NCI-H345 (cell line): Measurements from ENCODE around the gene TCAF1.

Experiments
- DNase-seq: peaks from one replicate; lab custom pipeline; 2025; lab: John Stamatoyannopoulos, UW

The TCAF1 gene

GRCh38 chr7:143901668-143902331 lies at the start of gene TCAF1:
TSS of gene TCAF1 (minus strand) at chr7:143902176. CDS start at chr7:143876608, 25,568 bp downstream.
- peak; percentile 96 for DNase-seq

- no peak for DNase-seq
These were observed 46.8 kb upstream of the TCAF1 start for GRCh38 chr7:143948733-143949132.

DNA sequence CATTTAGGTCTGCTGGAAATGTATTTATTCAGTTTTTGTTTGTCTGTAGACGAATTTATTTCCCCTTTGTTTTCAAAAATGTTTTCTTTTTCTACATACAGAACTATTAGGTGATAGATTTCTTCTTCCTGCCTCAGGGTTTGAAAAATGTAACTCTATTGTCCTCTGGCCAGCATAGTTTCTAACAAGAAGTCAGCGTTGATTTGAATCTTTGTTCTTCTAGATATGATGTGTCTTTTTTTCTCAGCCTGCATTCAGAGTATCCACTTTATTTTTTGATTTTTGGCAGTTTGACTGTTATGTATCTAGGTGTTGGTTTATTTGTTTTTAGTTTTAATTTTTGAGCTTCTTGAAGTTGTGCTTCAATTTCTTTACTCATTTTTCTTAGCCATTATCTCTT lies 45.1 kb upstream of the TCAF1 start:
- DNase-seq = no peak

GRCh38 chr7:143945423-143945822 lies 43.4 kb upstream of the TCAF1 start:
- no peak for DNase-seq

GRCh38 chr7:143938379-143939243 lies 36.6 kb upstream of the TCAF1 start:
- DNase-seq = no peak

DNA sequence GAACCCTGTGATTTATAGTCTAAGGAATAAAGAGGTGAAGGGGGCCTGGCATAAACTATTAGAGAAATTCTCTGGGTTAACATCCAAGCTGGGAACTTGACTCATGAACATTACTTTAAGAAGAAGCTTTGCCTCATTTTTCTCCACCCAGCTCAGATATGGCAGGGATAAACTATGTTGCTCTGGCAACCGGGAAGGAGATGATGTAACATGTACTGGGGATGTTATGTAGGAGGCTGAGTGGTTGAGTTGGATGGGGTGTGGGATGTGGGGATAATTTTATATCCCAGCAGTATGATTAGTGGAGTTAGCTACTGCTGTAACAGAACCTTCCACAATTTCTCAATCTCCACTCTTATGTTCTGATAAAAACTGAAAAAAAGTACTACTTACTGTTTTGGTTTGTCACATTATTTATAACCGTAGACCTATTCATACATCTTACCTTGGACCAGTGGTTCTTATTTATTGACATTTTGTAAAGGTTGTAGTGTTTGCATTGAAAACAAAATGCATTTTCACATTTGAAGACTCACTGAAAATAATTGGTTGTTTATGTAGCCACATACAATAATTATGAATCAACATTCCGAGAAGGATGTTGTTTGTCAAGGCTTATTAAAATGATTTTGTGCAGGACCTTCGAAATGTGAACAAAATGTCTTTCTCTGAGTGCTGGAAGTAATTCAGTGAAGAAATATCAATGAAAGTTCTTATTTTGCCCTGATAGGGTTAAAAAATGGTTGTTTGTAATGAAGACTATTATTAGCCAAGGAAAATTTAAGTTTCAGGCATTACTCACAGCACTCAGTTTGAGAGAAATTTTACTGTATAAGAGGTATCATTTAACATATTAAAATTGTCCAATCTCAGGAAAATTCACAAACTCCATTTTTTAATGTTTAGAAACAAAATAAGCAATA lies 34.4 kb upstream of the TCAF1 start:
- DNase-seq = no peak

DNA sequence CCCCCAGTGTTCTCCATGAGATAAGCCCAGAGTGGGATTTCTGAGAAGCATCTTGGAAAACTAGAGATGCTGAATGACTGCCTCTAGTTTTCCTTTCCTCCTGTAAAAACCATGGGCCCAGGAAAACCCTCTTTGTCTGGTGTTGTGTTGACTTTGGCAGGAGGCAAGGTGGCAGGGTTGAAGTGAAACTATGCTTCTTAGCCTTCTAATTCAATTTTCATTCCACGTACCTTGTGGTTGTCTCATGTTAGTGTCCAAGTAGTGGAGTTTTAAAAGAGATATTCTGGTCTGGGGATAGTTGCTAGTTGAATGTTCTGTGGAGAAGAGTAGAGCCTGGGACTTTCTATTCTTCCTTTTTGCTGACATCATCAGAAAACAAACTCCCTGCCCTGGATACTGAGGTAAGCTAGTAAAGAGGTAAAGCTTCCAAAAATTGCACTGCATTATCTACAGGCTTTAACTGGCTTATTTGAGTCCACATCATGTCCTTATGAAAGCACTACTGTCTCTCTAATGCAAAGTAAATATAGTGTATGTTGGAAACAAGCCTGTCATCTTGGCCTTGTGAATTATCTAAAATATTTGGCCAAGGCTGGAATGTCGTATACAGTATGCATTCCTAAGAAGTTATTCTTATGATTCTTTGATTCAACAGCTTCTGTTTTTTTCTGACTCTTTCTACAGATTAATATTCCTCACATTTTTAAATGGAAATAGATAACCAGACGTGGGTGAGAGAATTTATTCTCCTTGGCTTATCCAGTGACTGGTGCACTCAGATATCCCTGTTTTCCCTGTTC lies 32.8 kb upstream of the TCAF1 start, which contains the start of gene OR2F2:
Gene OR2F2 (plus strand): TSS at position 708 of the 800 bp plus-strand sequence. CDS start 0 bp downstream, at position 708.
- DNase-seq = no peak

- DNase-seq = no peak
These were observed 29.8 kb upstream of the TCAF1 start for GRCh38 chr7:143931739-143932138.

GRCh38 chr7:143929224-143929920 lies 27.4 kb upstream of the TCAF1 start:
- DNase-seq = peak; percentile 5

DNA sequence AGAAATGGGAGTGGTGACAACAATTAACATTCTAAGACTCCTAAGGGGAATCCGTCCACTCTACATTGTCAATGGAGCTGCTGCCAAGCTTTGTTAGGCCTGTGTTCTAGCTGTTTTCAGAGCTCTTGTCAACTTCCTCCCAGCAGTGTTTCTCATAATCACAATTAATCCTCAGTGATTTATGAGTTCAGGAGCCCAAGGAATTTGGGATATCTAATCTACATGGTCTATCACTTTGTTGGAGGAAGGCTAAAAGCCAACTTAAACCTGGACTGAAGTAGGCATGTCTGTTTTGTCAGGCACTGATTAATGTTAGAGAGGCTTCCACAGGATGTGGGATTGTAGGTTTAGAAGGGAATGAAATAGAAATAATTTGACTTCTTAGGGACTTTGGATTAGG lies 22.9 kb upstream of the TCAF1 start:
- DNase-seq = no peak

- DNase-seq = no peak
These were observed 13.1 kb upstream of the TCAF1 start for GRCh38 chr7:143914938-143915652.

- DNase-seq = no peak
These were observed 12.1 kb upstream of the TCAF1 start for GRCh38 chr7:143913945-143914615.

GRCh38 chr7:143910473-143911248 lies 8.7 kb upstream of the TCAF1 start:
- no peak for DNase-seq

GRCh38 chr7:143909863-143910262 lies 7.9 kb upstream of the TCAF1 start:
- DNase-seq = no peak

DNA sequence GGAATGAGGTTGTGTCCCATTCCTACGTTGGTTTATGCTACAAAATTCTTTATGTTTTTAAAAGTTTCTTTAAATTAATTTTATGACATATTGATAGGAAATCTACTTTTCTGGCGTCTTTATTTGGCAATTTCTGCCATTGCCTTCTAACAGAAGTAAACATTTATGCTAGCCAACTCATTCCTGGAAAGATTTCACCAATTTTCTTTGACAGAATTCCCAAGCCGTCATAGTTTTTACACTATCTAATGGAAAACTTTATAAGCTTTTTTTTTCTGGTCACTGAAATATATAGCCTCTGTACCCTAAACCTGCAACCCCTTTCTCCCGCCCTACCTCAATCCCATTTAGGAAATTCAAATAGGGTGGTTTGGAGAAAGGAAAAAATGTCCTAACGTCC lies 6.1 kb upstream of the TCAF1 start:
- DNase-seq = no peak

DNA sequence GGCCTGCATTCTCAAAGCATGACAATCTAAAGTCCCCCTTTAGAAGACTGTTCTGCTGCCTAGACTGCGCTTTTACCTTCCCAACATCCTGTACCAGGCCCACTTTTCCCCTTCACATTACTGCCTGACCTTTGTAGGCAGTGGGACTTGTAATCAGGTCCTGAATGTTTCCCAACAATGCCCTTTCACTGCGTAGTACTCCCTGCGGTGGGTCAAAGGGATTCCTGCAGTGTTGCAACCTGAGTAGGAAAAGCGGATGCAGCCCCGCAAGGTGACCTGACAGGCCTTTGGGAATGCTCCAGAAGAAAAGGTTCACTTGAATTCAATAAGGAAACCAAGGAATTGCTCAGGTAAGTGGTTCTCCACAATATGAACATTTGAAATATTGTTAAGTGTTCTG lies 4.9 kb upstream of the TCAF1 start:
- DNase-seq = no peak

DNA sequence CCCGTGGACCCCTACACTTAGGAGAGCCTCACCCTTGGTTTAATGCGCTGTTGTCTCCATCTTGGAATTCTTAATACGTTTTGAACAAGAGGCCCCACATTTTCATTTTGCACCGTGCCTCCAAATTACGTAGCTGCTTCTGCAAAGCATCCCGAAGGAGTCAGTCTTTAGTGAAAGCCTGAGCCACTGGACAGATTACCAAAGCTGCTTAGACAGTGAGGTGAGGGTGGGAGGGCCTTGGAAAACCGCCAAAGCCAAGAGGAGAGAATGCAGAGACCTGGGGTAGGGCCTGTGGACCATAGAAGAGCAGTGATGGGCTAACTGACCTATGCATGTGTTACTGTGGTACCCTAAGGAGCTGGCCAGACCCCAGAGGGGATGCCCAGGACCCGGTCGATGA lies 4.2 kb upstream of the TCAF1 start:
- DNase-seq = no peak

GRCh38 chr7:143905509-143905908 lies 3.5 kb upstream of the TCAF1 start:
- no peak for DNase-seq
